ENCODE data around the gene PCDHGA6. TPM values are rescaled to one million over a fixed set of nuclear protein-coding genes. Genes with fewer than 3 reads are reported as not detected.
"Not testable (repeated sequence)": the region's sequence is repeated elsewhere in the genome, so short reads cannot be mapped to it uniquely, and the experiment has no call there.

The PCDHGA6 gene
- polyA plus RNA-seq, 1 donor: 8.1 TPM

- DNase-seq: no peak
These were observed 16.7 kb upstream of the PCDHGA6 start for GRCh38 chr5:141356950-141357349.

- DNase-seq: no peak
These were observed 13.8 kb upstream of the PCDHGA6 start, which contains the start of gene PCDHGB2 for GRCh38 chr5:141359790-141360426. TSS of gene PCDHGB2 (plus strand) at chr5:141359994. CDS start at chr5:141360136, 142 bp downstream.

- no peak for DNase-seq
These were observed 13.0 kb upstream of the PCDHGA6 start for GRCh38 chr5:141360685-141361084.

- DNase-seq: no peak
These were observed 11.0 kb upstream of the PCDHGA6 start for GRCh38 chr5:141362719-141363118.

- no peak for DNase-seq
These were observed 9.6 kb upstream of the PCDHGA6 start, which contains the start of gene PCDHGA5 for GRCh38 chr5:141363952-141364660. TSS of gene PCDHGA5 (plus strand) at chr5:141364162. CDS start at chr5:141364331, 169 bp downstream.

- no peak for DNase-seq
These were observed 7.4 kb upstream of the PCDHGA6 start for GRCh38 chr5:141366016-141366896.

- no peak for DNase-seq
These were observed 3.5 kb upstream of the PCDHGA6 start, which contains the start of gene PCDHGB3 for GRCh38 chr5:141369994-141370848. TSS of gene PCDHGB3 (plus strand) at chr5:141370242. CDS start at chr5:141370395, 153 bp downstream.

- no peak for DNase-seq
These were observed 1.9 kb upstream of the PCDHGA6 start for GRCh38 chr5:141371572-141372475.

- no peak for DNase-seq
These were observed 936 bp downstream of the PCDHGA6 start for GRCh38 chr5:141374627-141375026.

- not testable (repeated sequence) for DNase-seq
These were observed 1.9 kb downstream of the PCDHGA6 start for GRCh38 chr5:141375444-141376155.

- no peak for DNase-seq
These were observed 9.0 kb downstream of the PCDHGA6 start, which contains the start of gene PCDHGA7 for GRCh38 chr5:141382469-141383294. TSS of gene PCDHGA7 (plus strand) at chr5:141382742. CDS start at chr5:141382900, 158 bp downstream.

- DNase-seq: no peak
These were observed 9.7 kb downstream of the PCDHGA6 start for GRCh38 chr5:141383345-141383744.

GRCh38 chr5:141384471-141385267, 11.0 kb downstream of the PCDHGA6 start:
- no peak for DNase-seq

GRCh38 chr5:141387557-141388311, 14.0 kb downstream of the PCDHGA6 start, which contains the start of gene PCDHGB4:
TSS of gene PCDHGB4 (plus strand) at chr5:141387698. CDS start at chr5:141387885, 187 bp downstream.
- DNase-seq: not testable (repeated sequence)

- no peak for DNase-seq
These were observed 15.0 kb downstream of the PCDHGA6 start for GRCh38 chr5:141388661-141389060.

GRCh38 chr5:141389153-141390042, 15.7 kb downstream of the PCDHGA6 start:
- DNase-seq: no peak
